Panc1 (cell line): ENCODE results near the gene MTAP. TPM values are rescaled to one million over a fixed set of nuclear protein-coding genes. Genes with fewer than 3 reads are reported as not detected.

Experiments
- ATAC-seq: fragments of 200-7000 bp; cut with Tn5 transposase; 2 replicates; pipeline ENCODE4 v1.9.1; 2020; ENCODE audit warnings: mild to moderate bottlenecking, moderate library complexity
- BruUV-seq: library from RNA; stranded (reverse); fragments of 400-500 nt; replicated peaks from 2 replicates; lab custom pipeline; 2021; lab: Mats Ljungman, UMichigan
- CTCF ChIA-PET: fragments of 300-600 bp; sonication (Branson Sonifier 250); formaldehyde crosslinking; loops from one replicate; lab custom pipeline; 2022; ENCODE audit warnings: antibody characterized with exemption; lab: Charles Lee
- POLR2A ChIA-PET: fragments of 300-600 bp; sonication (Branson Sonifier 250); formaldehyde crosslinking; loops from one replicate; lab custom pipeline; 2022; ENCODE audit warnings: antibody characterized with exemption; lab: Charles Lee
- DNase-seq: peaks from one replicate; pipeline ENCODE4 v3.0.0-alpha.2; 2010; ENCODE audit warnings: low read depth, low spot score
- H3K27ac ChIP-seq: 2 replicates; pipeline ENCODE4 v1.5.1; 2011; ENCODE audit warnings: mild to moderate bottlenecking, low read length, inconsistent platforms
- H3K27me3 ChIP-seq: fragments of 200-500 bp; sonication (Bioruptor generic); 2 replicates; pipeline ENCODE4 v1.6.0; 2014; ENCODE audit warnings: low read length, inconsistent platforms; ENCODE audit not compliant: control insufficient read depth, insufficient read depth
- H3K36me3 ChIP-seq: fragments of 200-500 bp; sonication (Bioruptor generic); 2 replicates; pipeline ENCODE4 v1.5.1; 2014; ENCODE audit warnings: inconsistent platforms, mild to moderate bottlenecking, low read length, moderate library complexity; ENCODE audit not compliant: control insufficient read depth, insufficient read depth
- H3K4me1 ChIP-seq: 2 replicates; pipeline ENCODE4 v1.5.1; 2011; ENCODE audit warnings: inconsistent platforms, mild to moderate bottlenecking, low read length, moderate library complexity; ENCODE audit not compliant: control insufficient read depth, insufficient read depth
- H3K4me3 ChIP-seq, 2 experiments: 2 replicates each; pipeline ENCODE4 v1.5.1; 2011 to 2012; ENCODE audit warnings: low read depth in 2 of 2, low read length in 2 of 2, mild to moderate bottlenecking in 2 of 2, inconsistent platforms in 1 of 2, moderate library complexity in 1 of 2
- H3K9me3 ChIP-seq: fragments of 200-500 bp; sonication (Bioruptor generic); 2 replicates; pipeline ENCODE4 v1.5.1; 2014; ENCODE audit warnings: low read depth, mild to moderate bottlenecking, inconsistent platforms, low read length, moderate library complexity; ENCODE audit not compliant: control insufficient read depth, insufficient read depth
- POLR2AphosphoS5 ChIP-seq: IDR thresholded peaks from 2 replicates; pipeline ENCODE4 v1.6.1; 2012; ENCODE audit warnings: mild to moderate bottlenecking, low read depth, low read length, moderate library complexity
- SIN3A ChIP-seq: IDR thresholded peaks from 2 replicates; pipeline ENCODE4 v1.6.1; 2012; ENCODE audit warnings: low read depth, mild to moderate bottlenecking, low read length, moderate library complexity, borderline replicate concordance; ENCODE audit not compliant: insufficient read depth
- TCF7L2 ChIP-seq: IDR thresholded peaks from 2 replicates; pipeline ENCODE4 v1.6.1; 2011; ENCODE audit warnings: mild to moderate bottlenecking, low read depth, low read length, inconsistent platforms
- in situ Hi-C: cut with HindIII; loops from 2 replicates; pipeline ENCODE4 v1.10.0; 2016; ENCODE audit warnings: low sequenced_read_pairs, low pct_unique_long_range_greater_than_20kb
- intact Hi-C: fragments of 100-400 bp; cut with micrococcal nuclease; formaldehyde crosslinking; loops from one replicate; pipeline ENCODE4 v1.10.0; 2022; ENCODE audit not compliant: unreplicated experiment
- total RNA-seq: library from RNA; stranded (reverse); gene quantifications from one replicate; pipeline ENCODE4 v1.2.1, GENCODE V29; 2021; ENCODE audit not compliant: unreplicated experiment
- TF ChIP-seq, protein P1 (sequence below): fragments of 450-650 bp; IDR thresholded peaks from 2 replicates; pipeline ENCODE4 v1.5.1; 2017; ENCODE audit warnings: mild to moderate bottlenecking
- TF ChIP-seq, protein P2 (sequence below), 2 experiments: IDR thresholded peaks; 2 replicates each; pipeline ENCODE4 v1.6.1; 2011 to 2012; ENCODE audit warnings: low read depth in 2 of 2, control low read depth in 1 of 2, low read length in 1 of 2, mild to moderate bottlenecking in 1 of 2, moderate library complexity in 1 of 2; ENCODE audit not compliant: insufficient read depth in 1 of 2

The MTAP gene
- total RNA-seq, 1 experiment from 2014 or later, result 9.6 TPM

DNA sequence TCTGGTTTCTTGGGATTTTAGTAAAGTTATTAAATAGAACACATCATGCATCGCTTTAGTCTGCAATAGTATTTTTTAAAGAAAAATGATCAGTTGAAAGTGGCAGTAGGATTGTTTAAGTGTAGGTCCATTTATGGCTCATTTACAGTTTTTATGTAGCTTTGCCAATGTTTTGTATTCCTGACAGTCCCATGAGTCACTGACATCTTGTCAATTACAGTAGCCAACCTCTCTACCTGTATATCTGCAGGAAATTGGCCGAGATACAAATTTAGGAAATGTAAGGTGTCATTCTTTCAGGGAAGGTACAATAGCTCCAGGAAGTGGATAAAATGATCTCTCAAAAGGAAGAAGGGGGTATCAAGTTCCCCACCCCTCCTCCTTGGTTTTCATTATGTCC is 47.7 kb upstream of the MTAP start:
- CTCF ChIA-PET, result no interaction called here
- intact Hi-C loops, result no loop called here
- H3K27me3 ChIP-seq, result no peaks in the 10 kb centered on the region

DNA sequence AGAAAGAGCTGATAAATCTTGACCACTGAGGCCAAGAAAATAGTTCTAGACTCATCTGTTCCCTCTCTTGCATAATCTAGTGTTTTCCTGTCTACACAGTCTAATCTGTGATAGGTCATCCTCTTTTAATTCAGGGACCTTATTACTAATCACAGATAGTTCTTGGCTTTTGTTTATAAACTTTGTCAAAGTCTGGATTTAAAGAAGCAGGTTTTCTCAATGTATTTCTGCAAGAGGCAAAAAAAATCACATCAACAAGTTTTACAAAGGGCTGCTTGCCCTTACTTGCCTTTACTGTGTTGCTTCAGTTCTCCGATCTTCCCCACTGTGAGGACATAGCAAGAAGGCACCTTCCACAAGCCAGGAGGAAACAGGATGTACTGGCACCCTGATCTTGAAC is 43.9 kb upstream of the MTAP start:
- intact Hi-C loops, result no loop called here
- DNase-seq (no peak), ATAC-seq (no peak)
- no peaks in the 10 kb centered on the region for H3K9me3 ChIP-seq
- no peaks in the 10 kb centered on the region for H3K4me1 ChIP-seq
- BruUV-seq, result no TSS peak
- in situ Hi-C loops, result no loop called here
- H3K27me3 ChIP-seq, result no peaks in the 10 kb centered on the region
- no peak overlapping the region for H3K4me3 ChIP-seq
- H3K36me3 ChIP-seq, result no peaks in the 10 kb centered on the region
- CTCF ChIA-PET, result no interaction called here
- H3K27ac ChIP-seq, result no peak overlapping the region
- POLR2A ChIA-PET, result no interaction called here
- TF ChIP-seq SIN3A, result no peak
- TF ChIP-seq, protein P1, sequence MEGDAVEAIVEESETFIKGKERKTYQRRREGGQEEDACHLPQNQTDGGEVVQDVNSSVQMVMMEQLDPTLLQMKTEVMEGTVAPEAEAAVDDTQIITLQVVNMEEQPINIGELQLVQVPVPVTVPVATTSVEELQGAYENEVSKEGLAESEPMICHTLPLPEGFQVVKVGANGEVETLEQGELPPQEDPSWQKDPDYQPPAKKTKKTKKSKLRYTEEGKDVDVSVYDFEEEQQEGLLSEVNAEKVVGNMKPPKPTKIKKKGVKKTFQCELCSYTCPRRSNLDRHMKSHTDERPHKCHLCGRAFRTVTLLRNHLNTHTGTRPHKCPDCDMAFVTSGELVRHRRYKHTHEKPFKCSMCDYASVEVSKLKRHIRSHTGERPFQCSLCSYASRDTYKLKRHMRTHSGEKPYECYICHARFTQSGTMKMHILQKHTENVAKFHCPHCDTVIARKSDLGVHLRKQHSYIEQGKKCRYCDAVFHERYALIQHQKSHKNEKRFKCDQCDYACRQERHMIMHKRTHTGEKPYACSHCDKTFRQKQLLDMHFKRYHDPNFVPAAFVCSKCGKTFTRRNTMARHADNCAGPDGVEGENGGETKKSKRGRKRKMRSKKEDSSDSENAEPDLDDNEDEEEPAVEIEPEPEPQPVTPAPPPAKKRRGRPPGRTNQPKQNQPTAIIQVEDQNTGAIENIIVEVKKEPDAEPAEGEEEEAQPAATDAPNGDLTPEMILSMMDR, result no peak
- TF ChIP-seq POLR2AphosphoS5, result no peak
- no peak for TF ChIP-seq TCF7L2
- TF ChIP-seq, protein P2, sequence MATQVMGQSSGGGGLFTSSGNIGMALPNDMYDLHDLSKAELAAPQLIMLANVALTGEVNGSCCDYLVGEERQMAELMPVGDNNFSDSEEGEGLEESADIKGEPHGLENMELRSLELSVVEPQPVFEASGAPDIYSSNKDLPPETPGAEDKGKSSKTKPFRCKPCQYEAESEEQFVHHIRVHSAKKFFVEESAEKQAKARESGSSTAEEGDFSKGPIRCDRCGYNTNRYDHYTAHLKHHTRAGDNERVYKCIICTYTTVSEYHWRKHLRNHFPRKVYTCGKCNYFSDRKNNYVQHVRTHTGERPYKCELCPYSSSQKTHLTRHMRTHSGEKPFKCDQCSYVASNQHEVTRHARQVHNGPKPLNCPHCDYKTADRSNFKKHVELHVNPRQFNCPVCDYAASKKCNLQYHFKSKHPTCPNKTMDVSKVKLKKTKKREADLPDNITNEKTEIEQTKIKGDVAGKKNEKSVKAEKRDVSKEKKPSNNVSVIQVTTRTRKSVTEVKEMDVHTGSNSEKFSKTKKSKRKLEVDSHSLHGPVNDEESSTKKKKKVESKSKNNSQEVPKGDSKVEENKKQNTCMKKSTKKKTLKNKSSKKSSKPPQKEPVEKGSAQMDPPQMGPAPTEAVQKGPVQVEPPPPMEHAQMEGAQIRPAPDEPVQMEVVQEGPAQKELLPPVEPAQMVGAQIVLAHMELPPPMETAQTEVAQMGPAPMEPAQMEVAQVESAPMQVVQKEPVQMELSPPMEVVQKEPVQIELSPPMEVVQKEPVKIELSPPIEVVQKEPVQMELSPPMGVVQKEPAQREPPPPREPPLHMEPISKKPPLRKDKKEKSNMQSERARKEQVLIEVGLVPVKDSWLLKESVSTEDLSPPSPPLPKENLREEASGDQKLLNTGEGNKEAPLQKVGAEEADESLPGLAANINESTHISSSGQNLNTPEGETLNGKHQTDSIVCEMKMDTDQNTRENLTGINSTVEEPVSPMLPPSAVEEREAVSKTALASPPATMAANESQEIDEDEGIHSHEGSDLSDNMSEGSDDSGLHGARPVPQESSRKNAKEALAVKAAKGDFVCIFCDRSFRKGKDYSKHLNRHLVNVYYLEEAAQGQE (IDR thresholded peaks at IDR 0.05; ENCODE audit: insufficient read depth in 1 of 2, low read depth in 2 of 2, low read length in 1 of 2), result no peak

More for the DNA sequence above, 47.7 kb upstream of the MTAP start:
- H3K9me3 ChIP-seq, result no peaks in the 10 kb centered on the region
- H3K36me3 ChIP-seq, result no peaks in the 10 kb centered on the region
- DNase-seq (no peak), ATAC-seq (no peak)
- in situ Hi-C loops, result no loop called here
- H3K27ac ChIP-seq, result no peak overlapping the region
- H3K4me3 ChIP-seq, result no peak overlapping the region
- TF ChIP-seq POLR2AphosphoS5 (no peak), TCF7L2 (no peak), SIN3A (no peak)
- TF ChIP-seq, protein P1, result no peak
- TF ChIP-seq, protein P2 (IDR thresholded peaks at IDR 0.05; ENCODE audit: insufficient read depth in 1 of 2, low read depth in 2 of 2, low read length in 1 of 2), result no peak
- BruUV-seq, result no TSS peak
- POLR2A ChIA-PET, result no interaction called here
- H3K4me1 ChIP-seq, result no peaks in the 10 kb centered on the region
